HuH-7.5 (cell line): ENCODE data around the gene SPNS2.
"Not testable (repeated sequence)": the region's sequence is repeated elsewhere in the genome, so short reads cannot be mapped to it uniquely, and the experiment has no call there.

ENCODE experiments used
- DNase-seq: peaks from one replicate; pipeline ENCODE4 v3.0.0; 2011; ENCODE audit warnings: low spot score

The SPNS2 gene

DNA sequence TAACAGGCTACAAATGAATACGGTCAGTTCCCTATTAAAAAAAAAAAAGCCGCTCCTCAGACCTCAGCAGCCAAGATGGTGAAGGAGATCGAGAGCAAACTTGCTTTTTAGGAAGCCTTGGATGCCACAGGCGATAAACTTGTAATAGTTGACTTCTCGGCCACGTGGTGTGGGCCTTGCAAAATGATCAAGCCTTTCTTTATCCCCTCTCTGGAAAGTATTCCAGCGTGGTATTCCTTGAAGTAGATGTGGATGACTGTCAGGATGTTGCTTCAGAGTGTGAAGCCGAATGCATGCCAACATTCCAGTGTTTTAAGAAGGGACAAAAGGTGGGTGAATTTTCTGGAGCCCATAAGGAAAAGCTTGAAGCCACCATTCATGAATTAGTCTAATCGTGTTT lies 73.5 kb downstream of the SPNS2 start:
- DNase-seq, result no peak

DNA sequence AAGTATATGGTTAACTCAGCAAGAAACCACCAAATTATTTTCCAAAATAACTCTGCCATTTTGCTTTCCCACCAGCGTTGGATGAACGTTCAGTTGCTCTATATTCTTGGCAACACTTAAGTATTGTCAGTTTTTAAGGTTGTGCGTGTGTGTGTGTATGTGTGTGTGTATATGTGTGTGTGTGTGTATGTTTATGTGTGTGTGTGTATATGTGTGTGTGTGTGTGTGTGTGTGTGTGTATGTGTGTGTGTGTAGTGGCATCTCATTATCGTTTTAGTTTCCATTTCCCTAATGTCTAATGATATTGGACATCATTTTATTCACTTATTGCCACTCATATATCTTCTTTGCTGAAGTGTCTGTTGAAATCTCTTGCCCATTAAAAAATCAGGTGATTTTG lies 74.4 kb downstream of the SPNS2 start:
- no peak for DNase-seq

DNA sequence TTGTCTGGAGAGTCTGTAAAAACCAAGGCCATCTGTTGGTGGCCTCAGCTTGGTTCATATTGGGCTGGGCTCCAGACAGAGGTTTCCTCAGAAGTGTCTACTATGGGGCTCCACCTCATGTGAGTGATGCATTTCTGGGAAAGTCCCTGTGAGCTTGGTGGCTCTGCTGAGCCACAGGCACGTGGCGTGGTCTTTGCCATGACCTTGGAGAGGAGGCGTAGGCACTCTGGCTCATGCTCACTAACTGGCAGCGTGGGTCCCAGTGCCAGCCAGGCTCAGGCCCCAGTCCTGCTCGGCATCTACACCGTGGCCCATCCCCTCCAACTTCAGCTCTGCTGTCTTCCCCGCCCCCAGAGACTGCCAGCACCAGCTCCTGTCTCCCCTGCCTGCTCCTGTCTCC lies 75.0 kb downstream of the SPNS2 start:
- no peak for DNase-seq

DNA sequence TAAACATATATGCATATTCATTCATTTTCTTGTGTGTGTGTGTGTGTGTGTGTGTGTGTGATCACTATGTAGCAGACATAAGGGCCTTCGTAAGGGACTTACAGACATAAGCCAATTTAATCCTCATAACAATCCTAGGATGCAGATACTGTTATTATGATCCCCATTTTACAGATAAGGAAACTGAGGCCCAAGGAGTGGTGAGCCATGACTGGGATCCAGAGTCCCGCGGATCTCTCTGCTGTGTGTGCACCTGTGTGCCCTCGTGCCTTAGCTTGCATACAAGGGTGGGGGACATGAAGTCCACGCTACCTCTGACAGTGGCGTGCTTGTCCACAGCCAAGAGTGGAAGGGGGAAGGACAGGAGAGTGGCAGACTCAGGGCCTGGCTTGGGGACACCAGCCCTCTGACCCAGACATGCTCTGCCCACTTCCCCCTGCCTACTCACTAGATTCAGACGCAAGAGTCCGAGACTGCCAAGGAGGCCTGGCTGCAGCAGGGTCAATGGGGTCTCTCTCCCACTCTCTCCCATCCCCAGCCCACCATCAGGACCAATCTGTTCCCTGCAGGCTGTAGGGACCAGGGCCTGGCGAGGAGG lies 75.9 kb downstream of the SPNS2 start:
- DNase-seq, result no peak

DNA sequence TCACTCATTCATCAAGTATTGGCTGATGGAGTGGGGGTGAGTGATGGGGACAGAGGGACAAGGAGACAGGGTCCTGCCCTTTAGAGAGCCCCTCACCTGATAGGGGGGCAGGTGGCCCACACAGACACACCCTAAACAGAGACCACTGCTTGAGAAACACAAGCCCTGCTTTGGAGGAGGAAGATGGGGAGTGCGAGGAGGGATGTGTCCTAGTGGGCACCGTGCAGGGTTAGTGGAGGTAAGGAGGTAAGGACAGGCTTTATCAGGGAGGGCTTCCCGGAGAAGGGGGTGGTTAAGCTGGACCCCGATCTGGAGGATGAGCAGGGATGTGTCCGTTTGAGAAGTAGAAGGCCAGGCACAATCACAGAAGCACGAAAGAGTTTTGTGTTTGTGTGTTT lies 77.5 kb downstream of the SPNS2 start:
- DNase-seq, result no peak

DNA sequence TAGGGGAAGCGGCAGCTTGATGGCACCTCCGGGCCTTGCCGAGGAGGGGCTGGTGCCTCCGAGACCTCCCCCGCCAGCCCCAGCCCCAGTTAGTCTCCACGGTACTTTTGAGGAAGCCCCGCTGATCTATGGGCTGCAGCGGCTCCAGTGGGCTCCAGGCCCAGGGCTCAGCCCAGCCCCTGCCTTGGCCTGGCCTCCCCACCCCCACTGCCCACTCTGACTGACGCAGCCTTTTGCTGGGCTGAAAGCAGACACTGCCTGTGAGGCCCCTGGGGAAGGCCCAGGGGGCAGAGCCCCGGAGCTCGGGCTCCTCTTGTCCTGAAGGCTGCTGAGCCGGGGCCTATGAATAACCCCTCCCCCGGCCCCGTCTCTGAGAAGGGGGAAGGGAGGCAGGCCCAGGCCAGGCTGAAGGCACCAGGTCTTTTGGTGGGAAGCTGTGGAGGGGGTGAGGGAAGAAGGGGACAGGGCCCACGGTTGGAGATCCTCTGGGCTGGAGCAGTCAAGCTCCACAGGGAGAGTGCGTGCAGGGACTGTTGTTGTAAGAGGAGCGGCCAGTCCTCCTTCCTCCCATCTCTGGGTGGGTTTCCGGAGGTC lies 78.1 kb downstream of the SPNS2 start:
- no peak for DNase-seq

DNA sequence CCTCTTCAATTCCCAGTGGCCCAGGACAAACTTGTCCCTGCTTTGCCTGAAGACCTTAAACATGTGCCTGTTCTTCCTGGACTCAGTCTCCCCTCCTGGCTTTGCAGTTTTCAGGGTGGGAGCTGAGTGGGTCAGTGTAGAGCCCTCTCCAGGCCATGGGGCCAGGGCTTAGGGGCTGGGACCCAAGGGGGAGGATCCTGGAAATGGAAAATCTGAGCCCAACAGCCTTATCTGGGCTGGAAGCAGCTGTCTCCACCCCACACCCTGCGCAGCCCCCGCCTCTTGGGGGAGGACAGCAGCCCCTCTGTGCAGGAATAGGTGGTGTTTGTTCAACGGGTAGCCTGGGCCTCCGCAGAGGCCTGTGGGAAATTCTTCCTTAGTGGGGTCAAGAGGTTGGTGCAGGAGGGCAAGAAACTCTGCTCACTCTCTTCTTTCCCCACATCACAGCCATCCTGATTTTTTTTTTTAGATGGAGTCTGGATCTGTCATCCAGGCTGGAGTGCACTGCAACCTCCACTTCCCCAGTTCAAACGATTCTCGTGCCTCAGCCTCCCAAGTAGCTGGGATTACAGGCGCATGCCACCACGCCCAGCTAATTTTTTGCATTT lies 78.8 kb downstream of the SPNS2 start:
- no peak for DNase-seq

DNA sequence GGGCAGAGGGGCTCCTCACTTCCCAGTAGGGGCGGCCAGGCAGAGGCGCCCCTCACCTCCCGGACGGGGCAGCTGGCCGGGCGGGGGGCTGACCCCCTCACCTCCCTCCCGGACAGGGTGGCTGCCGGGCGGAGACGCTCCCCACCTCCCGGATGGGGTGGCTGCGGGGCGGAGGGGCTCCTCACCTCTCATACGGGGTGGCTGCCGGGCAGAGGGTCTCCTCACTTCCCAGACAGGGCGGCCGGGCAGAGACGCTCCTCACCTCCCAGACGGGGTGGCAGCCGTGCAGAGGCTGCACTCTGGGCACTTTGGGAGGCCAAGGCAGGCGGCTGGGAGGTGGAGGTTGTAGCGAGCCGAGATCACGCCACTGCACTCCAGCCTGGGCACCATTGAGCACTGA lies 79.7 kb downstream of the SPNS2 start:
- not testable (repeated sequence) for DNase-seq

DNA sequence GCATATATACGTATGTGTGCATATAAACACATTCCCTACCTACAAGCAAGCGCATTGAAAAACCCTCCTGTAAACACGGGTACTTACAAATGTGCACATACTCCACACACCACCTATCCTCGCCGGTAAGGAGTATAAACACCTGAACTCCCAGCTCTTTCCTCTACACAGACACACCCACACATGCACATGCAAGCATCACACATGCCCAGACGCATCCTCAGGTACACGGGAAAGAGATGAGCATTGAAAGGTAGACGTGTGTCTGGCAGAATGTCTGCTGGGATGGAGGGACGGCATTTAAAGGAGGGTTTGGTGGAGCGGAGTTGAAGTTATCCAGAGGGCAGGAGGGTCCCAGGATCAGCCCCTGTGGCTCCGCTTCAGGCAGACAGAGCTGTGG lies 81.0 kb downstream of the SPNS2 start:
- no peak for DNase-seq

DNA sequence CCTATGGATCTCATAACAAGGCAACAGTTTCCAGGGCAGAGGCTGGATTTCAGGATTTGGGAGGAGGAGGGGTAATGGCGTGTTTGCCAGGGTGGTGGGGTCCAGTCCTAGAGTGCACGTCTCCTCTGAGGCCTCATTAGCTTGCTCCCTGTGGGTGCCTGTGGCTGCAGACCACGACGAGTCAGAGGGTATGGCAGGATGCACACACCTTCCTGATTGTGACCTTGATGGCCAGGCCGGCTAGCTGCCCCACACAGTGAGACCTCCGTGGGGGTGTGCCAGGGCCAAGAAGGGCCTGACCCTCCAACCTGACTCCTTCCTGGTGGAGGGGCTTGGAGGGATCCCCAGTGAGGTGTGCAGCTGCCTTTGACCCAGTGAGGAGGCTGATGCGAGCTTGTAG lies 81.6 kb downstream of the SPNS2 start:
- DNase-seq, result no peak

DNA sequence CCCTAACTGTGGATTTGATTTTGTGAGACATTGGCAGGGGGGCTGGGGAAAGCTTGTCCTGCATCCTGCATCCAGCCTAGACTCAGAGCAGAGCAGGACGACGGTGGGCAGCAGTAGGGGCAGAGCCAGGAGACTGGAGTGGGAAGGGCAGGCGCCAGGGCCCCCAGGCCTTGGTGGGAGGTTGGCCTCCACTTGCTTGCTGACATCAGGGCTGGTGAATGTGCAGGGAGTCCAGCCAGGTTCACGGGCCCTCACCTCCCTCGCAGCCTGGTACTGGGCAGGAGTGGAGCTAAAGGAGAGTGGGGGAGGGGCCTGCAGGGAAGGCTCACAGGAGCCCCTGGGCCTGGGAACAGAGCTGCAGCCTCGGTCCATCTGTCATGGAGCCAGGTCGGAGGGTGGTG lies 83.4 kb downstream of the SPNS2 start:
- DNase-seq, result no peak

DNA sequence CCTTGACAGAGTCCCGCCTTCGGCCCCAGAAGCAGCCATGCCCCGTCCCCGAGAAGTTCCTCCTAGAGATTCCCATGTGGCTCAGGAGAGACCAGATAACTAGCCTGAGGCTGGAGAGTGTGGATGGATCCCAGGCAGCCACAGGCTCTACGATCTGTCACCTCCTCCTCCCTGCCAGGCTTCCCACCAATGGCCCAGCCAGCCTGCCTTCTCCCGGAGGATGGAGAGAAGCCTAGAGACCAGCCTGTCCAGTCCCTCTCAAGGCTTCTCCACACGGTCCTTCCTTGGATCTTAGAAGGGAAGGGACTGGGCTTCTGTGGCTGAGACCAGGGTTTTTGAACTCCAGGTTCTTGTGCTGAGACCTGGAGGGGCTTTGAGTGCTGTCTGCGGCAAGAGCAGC lies 84.0 kb downstream of the SPNS2 start:
- DNase-seq, result no peak

DNA sequence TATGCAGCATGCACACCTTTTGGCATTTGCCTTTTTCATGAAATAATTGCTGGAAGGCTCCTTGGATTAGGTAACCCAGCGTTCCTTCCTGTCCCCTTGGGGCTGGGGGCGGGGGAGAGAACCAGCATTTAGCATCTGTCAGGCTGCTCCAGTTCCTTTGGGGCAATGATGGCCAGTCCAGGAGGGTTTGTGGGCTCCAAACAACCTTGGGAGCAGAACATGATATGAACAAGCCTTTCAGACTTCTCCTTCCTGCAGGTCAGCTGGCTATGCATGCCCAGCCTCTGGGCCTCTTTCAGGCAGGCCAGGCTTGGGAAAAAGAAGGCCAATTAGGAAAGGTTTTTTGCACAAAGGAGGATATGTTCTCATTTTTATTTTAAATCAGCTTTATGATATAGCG lies 84.5 kb downstream of the SPNS2 start:
- DNase-seq, result no peak

DNA sequence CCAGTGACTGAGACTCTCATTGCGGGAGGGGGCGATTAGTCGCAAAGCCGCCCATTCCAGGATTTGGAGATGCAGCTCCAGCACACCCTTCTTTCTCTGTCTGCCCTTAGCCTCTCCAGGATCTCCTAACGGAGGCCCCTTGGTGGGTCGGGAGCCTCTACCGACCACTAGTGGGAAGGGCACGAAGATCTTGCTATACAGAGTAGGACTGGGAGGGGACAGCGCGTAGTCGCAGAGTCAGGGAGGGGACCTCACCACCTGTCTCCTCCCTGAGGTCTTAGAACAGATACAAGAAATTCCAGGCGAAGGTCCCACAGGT lies 85.1 kb downstream of the SPNS2 start:
- DNase-seq, result peak; percentile 84

DNA sequence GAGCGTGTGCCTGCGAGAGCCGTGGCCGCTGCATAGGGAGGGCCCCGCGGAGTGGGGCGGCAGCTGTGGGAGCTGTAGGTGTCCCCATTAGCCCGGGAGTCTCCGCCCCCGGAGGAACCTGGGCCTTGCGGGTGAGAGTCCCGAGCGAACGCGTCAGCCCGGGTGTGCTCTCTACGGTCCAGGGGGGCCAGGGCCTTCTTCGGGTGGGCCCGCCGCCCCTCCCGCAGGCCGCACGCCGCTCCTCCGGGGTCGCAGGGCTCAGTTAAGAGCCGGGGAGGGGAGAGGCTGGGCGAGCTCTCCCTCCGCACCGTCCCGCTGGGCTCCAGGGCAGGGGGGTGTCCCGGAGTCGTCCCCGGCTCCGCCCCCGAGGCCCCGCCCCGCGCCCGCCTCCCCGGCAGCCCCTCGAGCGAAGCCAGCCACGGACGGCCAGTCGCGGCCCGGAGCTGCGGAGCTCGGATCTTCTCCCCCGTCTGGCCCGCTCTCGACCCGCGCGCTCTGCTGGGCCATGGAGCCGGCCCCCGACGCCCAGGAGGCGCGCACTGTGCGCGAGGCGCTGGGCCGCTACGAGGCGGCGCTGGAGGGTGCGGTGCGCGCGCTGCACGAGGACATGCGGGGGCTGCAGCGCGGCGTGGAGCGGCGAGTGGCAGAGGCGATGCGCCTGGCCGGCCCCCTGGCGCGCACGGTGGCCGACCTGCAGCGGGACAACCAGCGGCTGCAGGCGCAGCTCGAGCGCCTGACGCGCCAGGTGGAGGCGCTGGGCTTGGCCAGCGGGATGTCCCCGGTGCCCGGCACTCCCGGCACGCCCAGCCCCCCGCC lies 85.6 kb downstream of the SPNS2 start, which contains the start of gene SMTNL2:
Gene SMTNL2 (plus strand): TSS at position 429 of the 816 bp plus-strand sequence. CDS start 77 bp downstream, at position 506.
- no peak for DNase-seq

DNA sequence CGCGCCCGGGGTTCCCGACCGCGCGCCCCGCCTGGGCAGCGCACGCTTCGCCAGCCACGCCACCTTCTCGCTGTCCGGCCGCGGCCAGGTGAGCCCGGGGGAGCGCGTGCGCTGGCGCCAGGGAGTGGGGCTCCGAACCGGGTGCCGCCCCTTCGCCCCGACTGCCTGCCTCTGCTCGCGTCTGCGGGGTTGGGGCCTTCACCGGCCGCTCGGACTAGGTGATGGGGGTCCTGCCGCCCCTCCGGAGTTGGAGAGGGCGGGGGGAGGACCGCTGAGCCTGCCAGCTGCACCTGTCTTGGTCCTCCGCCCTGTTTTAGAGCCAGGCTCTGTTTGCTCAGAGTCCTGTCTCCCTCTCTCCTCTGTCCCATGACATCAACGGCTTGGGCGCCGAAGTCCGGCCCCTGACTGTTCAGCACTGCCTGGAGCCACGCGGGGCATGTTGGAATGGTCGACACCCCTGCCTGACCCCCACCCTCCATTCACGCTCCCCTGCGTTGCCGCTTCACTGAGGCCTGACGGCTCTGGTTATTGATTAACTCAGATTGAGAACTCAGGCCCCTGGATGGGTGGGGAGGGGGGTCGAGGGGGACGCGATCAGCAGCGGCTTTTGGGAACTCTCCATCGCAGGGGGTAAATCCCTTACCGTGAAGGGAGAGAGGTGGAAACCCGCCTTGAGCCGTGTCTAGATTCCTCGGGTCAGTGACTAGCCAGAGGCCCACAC lies 86.4 kb downstream of the SPNS2 start:
- no peak for DNase-seq

DNA sequence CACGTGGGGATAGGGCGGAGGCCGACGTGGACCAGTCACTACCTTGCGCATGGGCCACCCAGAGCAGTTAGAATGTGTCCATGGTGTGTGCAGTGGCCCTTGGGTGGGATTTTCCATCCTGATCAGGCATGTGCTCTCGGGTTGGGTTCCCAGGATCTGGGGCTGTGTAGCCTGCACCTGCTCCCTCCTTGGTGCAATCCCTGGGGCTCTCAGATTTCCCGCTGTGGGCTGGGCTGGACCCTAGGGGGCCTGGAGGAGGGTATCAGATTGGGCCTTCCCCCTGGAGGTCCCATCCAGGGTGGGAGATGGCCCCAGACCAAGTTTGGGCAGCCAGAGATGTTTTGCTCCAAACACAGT lies 86.9 kb downstream of the SPNS2 start:
- DNase-seq, result no peak

DNA sequence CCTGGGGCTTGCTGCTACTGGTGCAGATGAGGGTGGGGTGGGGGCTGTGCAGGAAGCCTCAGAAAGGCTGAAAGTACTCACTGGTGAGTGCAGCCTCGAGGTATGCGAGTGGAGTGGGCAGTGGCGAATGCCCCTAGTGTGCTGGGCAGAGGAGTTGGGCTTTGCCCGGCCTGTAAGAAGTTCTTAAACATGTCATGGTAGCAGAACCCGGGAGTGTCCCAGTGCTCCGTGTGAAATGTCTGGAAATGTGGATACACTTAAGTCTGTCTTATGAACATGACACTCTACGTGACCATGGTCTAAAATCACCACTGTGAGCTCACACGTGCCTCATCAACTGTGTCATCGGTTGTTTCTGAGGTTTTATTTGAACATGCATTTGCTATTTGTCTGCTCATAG lies 87.4 kb downstream of the SPNS2 start:
- no peak for DNase-seq

DNA sequence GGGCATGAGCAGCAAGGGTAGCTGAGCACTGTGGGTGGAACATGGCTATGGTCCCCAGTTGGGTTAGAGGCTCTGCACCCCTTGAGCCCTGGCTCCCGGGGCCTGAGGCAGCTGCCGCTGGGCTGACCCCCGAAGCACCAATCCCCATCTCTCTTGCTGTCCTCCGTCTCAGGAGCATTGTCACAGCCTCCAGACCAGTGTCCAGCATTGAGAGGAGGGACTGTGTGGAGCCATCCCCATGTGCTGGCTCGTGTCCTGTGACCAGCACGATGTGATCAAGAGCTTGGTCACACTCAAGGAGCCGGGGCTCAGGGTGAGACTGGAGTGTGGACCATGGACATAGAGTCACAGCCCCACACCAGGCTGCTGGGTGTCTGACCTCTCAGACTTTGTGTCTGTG lies 88.5 kb downstream of the SPNS2 start:
- DNase-seq, result no peak

DNA sequence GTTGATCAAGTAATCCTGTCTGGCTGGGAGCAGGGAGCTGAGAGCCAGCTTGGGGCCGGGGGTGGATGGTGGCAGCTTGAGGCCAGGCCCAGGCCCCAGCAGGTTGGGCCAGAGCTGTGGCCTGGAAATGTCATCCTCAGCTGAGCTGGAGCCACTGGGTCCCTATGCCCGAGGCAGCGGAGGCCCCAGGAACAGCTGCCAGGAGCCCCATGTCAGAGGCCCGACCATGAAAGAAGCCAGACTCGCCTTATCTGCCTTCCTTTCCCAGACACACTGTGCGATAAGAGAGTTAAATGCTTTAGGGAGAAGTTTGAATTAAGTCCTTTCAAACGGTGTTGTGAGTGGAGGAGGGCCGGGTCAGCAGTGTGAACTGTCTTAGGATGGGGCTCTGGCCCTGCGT lies 89.1 kb downstream of the SPNS2 start:
- DNase-seq, result no peak

DNA sequence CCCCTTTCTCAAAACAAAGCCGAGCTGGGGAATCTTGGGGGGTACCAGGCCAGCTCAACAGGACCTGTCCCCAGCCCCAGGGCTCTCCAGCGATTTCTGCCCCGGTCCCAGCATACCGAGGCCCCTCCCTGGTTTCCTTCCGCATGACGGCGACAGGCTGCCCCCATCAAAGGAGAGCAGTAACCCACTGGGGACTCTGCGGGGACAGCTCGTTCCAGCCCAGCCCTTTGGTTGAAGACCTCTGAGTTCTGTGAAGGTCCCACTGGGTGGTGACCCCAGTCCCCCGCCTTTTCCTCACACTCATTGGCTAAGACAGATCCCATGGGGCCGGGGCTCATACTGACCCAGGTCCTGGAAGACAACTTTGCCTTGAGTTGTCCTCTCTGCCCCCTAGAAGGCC lies 89.7 kb downstream of the SPNS2 start:
- DNase-seq, result no peak
